ENCODE results near the gene COTL1. TPM values are rescaled to one million over a fixed set of nuclear protein-coding genes. Genes with fewer than 3 reads are reported as not detected.

The COTL1 gene
- total and polyA plus RNA-seq, 9 of the 15 experiments (the other 6 are each of a cell fraction or from before 2014, with no cell fraction given): 27.7 to 185 (median 72.5) TPM

DNA sequence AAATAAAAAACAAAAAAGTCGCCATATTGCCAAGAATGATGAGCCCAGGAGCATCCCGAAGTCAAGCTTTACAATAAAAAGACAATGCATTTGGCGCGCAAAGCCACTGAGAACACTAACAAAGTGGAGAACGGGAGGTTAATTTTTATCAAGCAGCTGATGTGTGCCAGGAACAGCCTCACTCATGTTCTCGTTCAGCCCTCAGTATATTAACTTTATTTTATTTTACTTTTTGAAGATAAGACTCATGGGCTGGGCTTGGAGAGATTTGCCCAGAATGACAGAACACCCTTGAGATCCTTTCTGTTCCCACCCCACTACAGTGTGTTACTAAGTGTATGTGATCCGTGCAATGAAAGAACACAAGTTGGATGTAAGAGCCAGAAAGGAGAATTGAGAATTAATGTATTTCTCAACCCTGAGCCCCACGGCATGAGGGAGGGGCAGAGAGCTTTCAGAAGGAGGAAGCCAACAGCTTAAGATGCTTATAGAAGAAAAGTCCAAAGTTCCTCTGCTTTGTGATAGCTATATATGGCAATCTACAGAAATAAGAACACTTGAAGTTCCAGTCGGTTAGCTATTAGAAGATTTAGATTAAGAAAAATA lies 48.4 kb downstream of the COTL1 start:
- ChIA-PET POLR2A (interaction anchor here (1.0 to 1.4 kb wide), 3 partner anchors 17 to 28 kb away, joined by 3 to 4 read pairs (median 3); no protein-coding TSS in a partner anchor), CTCF (ENCODE audit: low intra/inter-chr PET ratio) (no interaction called here)
- Histone ChIP-seq H3K36me3 (ENCODE audit: control insufficient read depth, insufficient read depth, low read length) (peaks cover 13% of the 10 kb centered on the region; the same call in 2 of the 3 replicates), H3K79me2 (ENCODE audit: control insufficient read depth, insufficient read depth, low read length) (no peaks in the 10 kb centered on the region), H3K9ac (ENCODE audit: insufficient read depth in 1 of 2, low read depth in 2 of 2, low read length in 2 of 2) (no peak overlapping the region), H3K4me2 (ENCODE audit: insufficient read depth, low read length) (no peak overlapping the region), H4K20me1 (replicated peaks; ENCODE audit: control insufficient read depth, insufficient read depth, low read length) (no peaks in the 10 kb centered on the region), H3K27ac (ENCODE audit: extremely low read depth, low read depth, low read length) (no peak overlapping the region), H3K27me3 (ENCODE audit: control insufficient read depth in 2 of 2, insufficient read depth in 2 of 2, low read length in 2 of 2) (no peaks in the 10 kb centered on the region), H3K9me3 (replicated peaks; ENCODE audit: control insufficient read depth, insufficient read depth, low read depth, low read length) (no peaks in the 10 kb centered on the region), H3K4me1 (replicated peaks in 1 of 2; ENCODE audit: control insufficient read depth in 2 of 2, insufficient read depth in 2 of 2, low read length in 2 of 2) (peaks cover 0 to 6% of the 10 kb centered on the region in 2 experiments; a peak in 1 of 5 replicates), H3K4me3 (no peak overlapping the region), H2AFZ (ENCODE audit: low read depth, low read length) (no peak overlapping the region), H3K9me1 (ENCODE audit: control insufficient read depth, insufficient read depth, low read length) (no peaks in the 10 kb centered on the region)
- FAIRE-seq: no peak
- WGBS (ENCODE audit: insufficient coverage, low coverage, missing lambda C conversion rate): 60% methylated on average over 9 of the region's 9 CpGs
- ATAC-seq: no peak
- BruUV-seq (replicated peaks): no TSS peak
- no peak for DNase-seq (ENCODE audit: extremely low read depth in 1 of 4, low spot score in 3 of 4)
- intact Hi-C loops (cut with micrococcal nuclease): no loop called here
- TF ChIP-seq, protein P1, sequence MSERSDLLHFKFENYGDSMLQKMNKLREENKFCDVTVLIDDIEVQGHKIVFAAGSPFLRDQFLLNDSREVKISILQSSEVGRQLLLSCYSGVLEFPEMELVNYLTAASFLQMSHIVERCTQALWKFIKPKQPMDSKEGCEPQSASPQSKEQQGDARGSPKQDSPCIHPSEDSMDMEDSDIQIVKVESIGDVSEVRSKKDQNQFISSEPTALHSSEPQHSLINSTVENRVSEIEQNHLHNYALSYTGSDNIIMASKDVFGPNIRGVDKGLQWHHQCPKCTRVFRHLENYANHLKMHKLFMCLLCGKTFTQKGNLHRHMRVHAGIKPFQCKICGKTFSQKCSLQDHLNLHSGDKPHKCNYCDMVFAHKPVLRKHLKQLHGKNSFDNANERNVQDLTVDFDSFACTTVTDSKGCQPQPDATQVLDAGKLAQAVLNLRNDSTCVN (CRISPR knock-in tag; IDR thresholded peaks at IDR 0.05): no peak
- no peak for TF ChIP-seq ZNF57 (CRISPR knock-in tag; IDR thresholded peaks at IDR 0.05)
- no peak for TF ChIP-seq ZZZ3 (IDR thresholded peaks at IDR 0.05)
- TF ChIP-seq RHOXF2B (CRISPR knock-in tag; conservative IDR thresholded peaks at IDR 0.05): no peak
- TF ChIP-seq, protein P2, sequence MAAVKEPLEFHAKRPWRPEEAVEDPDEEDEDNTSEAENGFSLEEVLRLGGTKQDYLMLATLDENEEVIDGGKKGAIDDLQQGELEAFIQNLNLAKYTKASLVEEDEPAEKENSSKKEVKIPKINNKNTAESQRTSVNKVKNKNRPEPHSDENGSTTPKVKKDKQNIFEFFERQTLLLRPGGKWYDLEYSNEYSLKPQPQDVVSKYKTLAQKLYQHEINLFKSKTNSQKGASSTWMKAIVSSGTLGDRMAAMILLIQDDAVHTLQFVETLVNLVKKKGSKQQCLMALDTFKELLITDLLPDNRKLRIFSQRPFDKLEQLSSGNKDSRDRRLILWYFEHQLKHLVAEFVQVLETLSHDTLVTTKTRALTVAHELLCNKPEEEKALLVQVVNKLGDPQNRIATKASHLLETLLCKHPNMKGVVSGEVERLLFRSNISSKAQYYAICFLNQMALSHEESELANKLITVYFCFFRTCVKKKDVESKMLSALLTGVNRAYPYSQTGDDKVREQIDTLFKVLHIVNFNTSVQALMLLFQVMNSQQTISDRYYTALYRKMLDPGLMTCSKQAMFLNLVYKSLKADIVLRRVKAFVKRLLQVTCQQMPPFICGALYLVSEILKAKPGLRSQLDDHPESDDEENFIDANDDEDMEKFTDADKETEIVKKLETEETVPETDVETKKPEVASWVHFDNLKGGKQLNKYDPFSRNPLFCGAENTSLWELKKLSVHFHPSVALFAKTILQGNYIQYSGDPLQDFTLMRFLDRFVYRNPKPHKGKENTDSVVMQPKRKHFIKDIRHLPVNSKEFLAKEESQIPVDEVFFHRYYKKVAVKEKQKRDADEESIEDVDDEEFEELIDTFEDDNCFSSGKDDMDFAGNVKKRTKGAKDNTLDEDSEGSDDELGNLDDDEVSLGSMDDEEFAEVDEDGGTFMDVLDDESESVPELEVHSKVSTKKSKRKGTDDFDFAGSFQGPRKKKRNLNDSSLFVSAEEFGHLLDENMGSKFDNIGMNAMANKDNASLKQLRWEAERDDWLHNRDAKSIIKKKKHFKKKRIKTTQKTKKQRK (IDR thresholded peaks at IDR 0.05; ENCODE audit: borderline replicate concordance, low read depth, low read length): no peak
- no peak for TF ChIP-seq JUNB (CRISPR knock-in tag; conservative IDR thresholded peaks at IDR 0.05)
- TF ChIP-seq, protein P3, sequence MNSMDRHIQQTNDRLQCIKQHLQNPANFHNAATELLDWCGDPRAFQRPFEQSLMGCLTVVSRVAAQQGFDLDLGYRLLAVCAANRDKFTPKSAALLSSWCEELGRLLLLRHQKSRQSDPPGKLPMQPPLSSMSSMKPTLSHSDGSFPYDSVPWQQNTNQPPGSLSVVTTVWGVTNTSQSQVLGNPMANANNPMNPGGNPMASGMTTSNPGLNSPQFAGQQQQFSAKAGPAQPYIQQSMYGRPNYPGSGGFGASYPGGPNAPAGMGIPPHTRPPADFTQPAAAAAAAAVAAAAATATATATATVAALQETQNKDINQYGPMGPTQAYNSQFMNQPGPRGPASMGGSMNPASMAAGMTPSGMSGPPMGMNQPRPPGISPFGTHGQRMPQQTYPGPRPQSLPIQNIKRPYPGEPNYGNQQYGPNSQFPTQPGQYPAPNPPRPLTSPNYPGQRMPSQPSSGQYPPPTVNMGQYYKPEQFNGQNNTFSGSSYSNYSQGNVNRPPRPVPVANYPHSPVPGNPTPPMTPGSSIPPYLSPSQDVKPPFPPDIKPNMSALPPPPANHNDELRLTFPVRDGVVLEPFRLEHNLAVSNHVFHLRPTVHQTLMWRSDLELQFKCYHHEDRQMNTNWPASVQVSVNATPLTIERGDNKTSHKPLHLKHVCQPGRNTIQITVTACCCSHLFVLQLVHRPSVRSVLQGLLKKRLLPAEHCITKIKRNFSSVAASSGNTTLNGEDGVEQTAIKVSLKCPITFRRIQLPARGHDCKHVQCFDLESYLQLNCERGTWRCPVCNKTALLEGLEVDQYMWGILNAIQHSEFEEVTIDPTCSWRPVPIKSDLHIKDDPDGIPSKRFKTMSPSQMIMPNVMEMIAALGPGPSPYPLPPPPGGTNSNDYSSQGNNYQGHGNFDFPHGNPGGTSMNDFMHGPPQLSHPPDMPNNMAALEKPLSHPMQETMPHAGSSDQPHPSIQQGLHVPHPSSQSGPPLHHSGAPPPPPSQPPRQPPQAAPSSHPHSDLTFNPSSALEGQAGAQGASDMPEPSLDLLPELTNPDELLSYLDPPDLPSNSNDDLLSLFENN (IDR thresholded peaks at IDR 0.05; ENCODE audit: low read depth in 2 of 2, low read length in 2 of 2): no peak
- in situ Hi-C loops (cut with MboI): no loop called here

Data from K562 (cell line).